ENCODE results near the gene NOL6.

- no peak for TF ChIP-seq POLR2A (IDR thresholded peaks at IDR 0.05)
- no peak for TF ChIP-seq CTCF (IDR thresholded peaks at IDR 0.05)
Observed at GRCh38 chr9:33429256-33429985, 44.3 kb downstream of the NOL6 start.
